Body of pancreas (tissue), 4 donors: ENCODE measurements around the gene RIMS3.

Experiments used
- CTCF ChIP-seq, 7 experiments: fragments of 450-650 bp in 4 of 7; fragments of 200-600 bp in 3 of 7; sonication (generic) in 3 of 7; IDR thresholded peaks; one replicate each; pipeline ENCODE4 v1.5.1; 2016 to 2019; ENCODE audit warnings: antibody characterized with exemption in 7 of 7
- POLR2A ChIP-seq, 3 donors: fragments of 450-650 bp; IDR thresholded peaks; one replicate each; pipeline ENCODE4 v1.6.1; 2016; ENCODE audit warnings: antibody characterized with exemption in 3 of 3, mild to moderate bottlenecking in 2 of 3

GRCh38 chr1:40694353-40694874 lies 28.9 kb upstream of the RIMS3 start:
- TF ChIP-seq POLR2A (IDR thresholded peaks at IDR 0.05) (no peak), CTCF (IDR thresholded peaks at IDR 0.05) (no peak)
